ENCODE data around the gene SLC15A3. TPM values are rescaled to one million over a fixed set of nuclear protein-coding genes. Genes with fewer than 3 reads are reported as not detected.

The SLC15A3 gene
- total RNA-seq, 1 donor from 2014 or later = 10.4 TPM

DNA sequence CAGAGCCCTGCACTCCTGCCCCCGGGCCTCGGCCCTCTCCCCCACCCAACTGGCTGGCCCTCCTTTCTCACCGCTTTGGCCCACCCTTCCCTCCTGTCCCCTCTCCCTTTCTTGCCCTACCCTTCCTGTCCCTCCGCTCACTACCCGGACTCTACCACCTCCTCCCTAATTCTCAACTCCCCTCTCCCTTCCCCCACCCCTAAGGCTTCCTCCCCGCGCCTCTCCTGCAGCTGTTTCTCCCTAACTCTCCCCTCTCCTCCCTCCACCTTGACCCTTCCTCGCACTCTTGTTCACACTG, 421 bp downstream of the SLC15A3 start:
- TF ChIP-seq, protein P1, sequence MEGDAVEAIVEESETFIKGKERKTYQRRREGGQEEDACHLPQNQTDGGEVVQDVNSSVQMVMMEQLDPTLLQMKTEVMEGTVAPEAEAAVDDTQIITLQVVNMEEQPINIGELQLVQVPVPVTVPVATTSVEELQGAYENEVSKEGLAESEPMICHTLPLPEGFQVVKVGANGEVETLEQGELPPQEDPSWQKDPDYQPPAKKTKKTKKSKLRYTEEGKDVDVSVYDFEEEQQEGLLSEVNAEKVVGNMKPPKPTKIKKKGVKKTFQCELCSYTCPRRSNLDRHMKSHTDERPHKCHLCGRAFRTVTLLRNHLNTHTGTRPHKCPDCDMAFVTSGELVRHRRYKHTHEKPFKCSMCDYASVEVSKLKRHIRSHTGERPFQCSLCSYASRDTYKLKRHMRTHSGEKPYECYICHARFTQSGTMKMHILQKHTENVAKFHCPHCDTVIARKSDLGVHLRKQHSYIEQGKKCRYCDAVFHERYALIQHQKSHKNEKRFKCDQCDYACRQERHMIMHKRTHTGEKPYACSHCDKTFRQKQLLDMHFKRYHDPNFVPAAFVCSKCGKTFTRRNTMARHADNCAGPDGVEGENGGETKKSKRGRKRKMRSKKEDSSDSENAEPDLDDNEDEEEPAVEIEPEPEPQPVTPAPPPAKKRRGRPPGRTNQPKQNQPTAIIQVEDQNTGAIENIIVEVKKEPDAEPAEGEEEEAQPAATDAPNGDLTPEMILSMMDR (conservative IDR thresholded peaks at IDR 0.05) = no peak
- H3K27ac Mint-ChIP-seq (ENCODE audit: unreplicated experiment) = no peak overlapping the region
- H3K4me1 Mint-ChIP-seq = peaks cover 50% of the 10 kb centered on the region
- H3K36me3 Mint-ChIP-seq (ENCODE audit: low read depth) = no peaks in the 10 kb centered on the region
- H3K4me3 Mint-ChIP-seq = peak overlapping the region; percentile 68
- H3K27me3 Mint-ChIP-seq (ENCODE audit: low read depth) = peaks cover 42% of the 10 kb centered on the region
- no peaks in the 10 kb centered on the region for H3K9me3 Mint-ChIP-seq
- DNase-seq (ENCODE audit: low read depth, low spot score) = no peak

DNA sequence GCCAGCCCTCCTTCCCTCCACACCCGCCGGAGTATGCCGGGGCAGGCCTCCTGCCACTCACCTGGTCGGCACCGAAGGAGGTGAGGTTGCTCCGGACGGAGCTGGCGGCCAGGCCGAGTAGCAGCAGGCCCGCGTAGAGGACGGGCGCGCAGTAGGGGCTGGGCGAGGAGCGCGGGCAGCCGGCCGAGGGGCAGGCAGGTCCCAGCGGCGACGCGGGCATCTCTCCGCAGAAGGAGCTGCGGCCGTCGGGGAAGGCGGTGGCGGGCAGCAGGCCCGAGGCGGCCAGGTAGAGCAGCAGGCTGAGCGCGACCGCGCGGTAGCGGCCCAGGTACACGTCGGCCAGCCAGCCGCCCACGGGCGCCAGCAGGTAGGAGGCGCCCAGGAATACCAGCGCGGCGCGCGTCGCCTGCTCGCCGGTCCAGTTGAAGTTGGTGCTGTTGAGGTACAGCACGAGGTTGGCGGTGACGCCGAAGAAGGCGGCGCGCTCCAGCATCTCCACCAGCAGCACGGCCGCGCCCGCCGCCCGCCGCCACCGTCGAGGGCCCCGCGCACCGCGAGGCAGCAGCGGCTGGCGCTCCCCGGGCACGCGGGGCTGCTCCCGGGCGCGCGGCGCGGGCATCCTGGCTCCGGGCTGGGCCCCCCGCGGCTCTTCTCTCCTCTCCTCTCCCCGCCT, 907 bp downstream of the SLC15A3 start:
- no peaks in the 10 kb centered on the region for H3K36me3 Mint-ChIP-seq (ENCODE audit: low read depth)
- H3K27me3 Mint-ChIP-seq (ENCODE audit: low read depth) = peaks cover 42% of the 10 kb centered on the region
- no peak overlapping the region for H3K4me3 Mint-ChIP-seq
- no peak overlapping the region for H3K27ac Mint-ChIP-seq (ENCODE audit: unreplicated experiment)
- TF ChIP-seq, protein P1 (conservative IDR thresholded peaks at IDR 0.05) = no peak
- no peaks in the 10 kb centered on the region for H3K9me3 Mint-ChIP-seq
- DNase-seq (ENCODE audit: low read depth, low spot score) = no peak
- peaks cover 55% of the 10 kb centered on the region for H3K4me1 Mint-ChIP-seq

DNA sequence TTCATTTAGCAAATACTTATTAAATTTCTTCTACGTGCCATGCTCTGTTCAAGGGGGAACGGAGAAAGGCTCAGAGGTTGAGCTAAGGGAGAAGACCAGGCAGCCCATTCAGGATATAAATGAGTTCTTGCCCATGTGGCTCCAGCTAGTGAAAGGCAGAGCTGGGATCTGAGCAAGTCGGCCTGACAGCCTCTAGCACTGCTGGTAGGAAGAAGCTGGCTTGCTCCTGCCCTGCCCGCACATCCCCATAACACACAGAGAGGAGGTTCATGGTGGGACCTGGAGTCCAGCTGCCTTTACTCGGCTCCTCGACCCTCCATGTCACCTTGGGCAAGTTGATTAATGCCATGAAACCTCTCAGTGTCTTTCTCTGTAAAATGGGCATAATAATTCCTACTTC, 2.0 kb downstream of the SLC15A3 start:
- H3K9me3 Mint-ChIP-seq = no peaks in the 10 kb centered on the region
- H3K27me3 Mint-ChIP-seq (ENCODE audit: low read depth) = peaks cover 42% of the 10 kb centered on the region
- no peaks in the 10 kb centered on the region for H3K36me3 Mint-ChIP-seq (ENCODE audit: low read depth)
- TF ChIP-seq, protein P1 (conservative IDR thresholded peaks at IDR 0.05) = no peak
- no peak overlapping the region for H3K27ac Mint-ChIP-seq (ENCODE audit: unreplicated experiment)
- H3K4me1 Mint-ChIP-seq = peaks cover 60% of the 10 kb centered on the region
- peak overlapping the region; percentile 64 for H3K4me3 Mint-ChIP-seq
- no peak for DNase-seq (ENCODE audit: low read depth, low spot score)

DNA sequence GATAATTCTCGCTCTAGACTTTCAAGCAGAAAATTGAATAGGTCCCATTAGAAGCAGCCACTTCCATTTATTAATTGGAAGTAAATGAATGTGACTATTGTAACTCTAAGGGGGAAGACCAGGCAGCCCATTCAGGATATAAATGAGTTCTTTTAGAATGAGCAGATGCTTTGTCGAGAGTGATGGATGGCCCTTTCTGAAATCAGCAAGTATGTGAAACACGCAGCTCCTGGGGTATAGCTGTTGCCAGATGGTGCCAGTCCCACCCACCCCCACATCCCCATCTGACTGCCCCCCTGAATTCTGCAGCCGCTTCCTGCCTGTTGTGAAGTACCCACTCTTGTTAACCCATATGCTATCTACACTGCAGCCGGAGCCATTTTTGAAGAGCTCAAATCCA, 3.7 kb downstream of the SLC15A3 start:
- H3K4me3 Mint-ChIP-seq = peak overlapping the region; percentile 66

DNA sequence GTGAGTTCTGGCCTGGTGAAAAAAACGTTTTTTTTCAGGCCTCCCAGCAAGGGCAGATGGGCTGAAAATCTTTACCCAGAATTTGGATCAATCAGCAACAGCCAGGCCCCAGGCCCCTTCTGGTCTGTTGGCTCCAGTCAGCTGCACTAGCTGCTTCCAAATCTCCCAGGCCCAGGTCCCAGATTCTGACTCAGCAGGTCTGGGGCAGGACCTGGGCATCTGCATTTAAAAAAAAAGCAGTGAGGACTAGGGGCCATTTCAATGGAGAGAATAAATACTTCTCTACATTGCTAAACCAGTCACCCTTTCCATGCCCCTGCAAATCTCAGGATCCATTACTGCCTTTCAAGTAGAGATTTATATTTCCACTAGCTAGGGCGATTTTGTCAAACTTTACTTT, 4.3 kb downstream of the SLC15A3 start:
- H3K4me1 Mint-ChIP-seq = peaks cover 71% of the 10 kb centered on the region
- H3K27ac Mint-ChIP-seq (ENCODE audit: unreplicated experiment) = no peak overlapping the region
- H3K4me3 Mint-ChIP-seq = peak overlapping the region; percentile 66

More for the DNA sequence above, 3.7 kb downstream of the SLC15A3 start:
- H3K9me3 Mint-ChIP-seq = no peaks in the 10 kb centered on the region
- H3K27me3 Mint-ChIP-seq (ENCODE audit: low read depth) = peaks cover 40% of the 10 kb centered on the region
- TF ChIP-seq, protein P1 (conservative IDR thresholded peaks at IDR 0.05) = no peak
- no peak for DNase-seq (ENCODE audit: low read depth, low spot score)
- H3K4me1 Mint-ChIP-seq = peaks cover 70% of the 10 kb centered on the region
- H3K27ac Mint-ChIP-seq (ENCODE audit: unreplicated experiment) = peak overlapping the region; percentile 95
- H3K36me3 Mint-ChIP-seq (ENCODE audit: low read depth) = no peaks in the 10 kb centered on the region

More for the DNA sequence above, 4.3 kb downstream of the SLC15A3 start:
- DNase-seq (ENCODE audit: low read depth, low spot score) = no peak
- Mint-ChIP-seq H3K36me3 (ENCODE audit: low read depth) (no peaks in the 10 kb centered on the region), H3K27me3 (ENCODE audit: low read depth) (peaks cover 37% of the 10 kb centered on the region), H3K9me3 (no peaks in the 10 kb centered on the region)
- TF ChIP-seq, protein P1 (conservative IDR thresholded peaks at IDR 0.05) = no peak

Measured in neural crest cell (in vitro differentiated cells).